Kasumi-1 (cell line): Measurements from ENCODE around the gene ABHD12.

Experiments
- DNase-seq, 2 experiments: peaks; one replicate each; lab custom pipeline; 2025; lab: John Stamatoyannopoulos, UW

ABHD12 gene

GRCh38 chr20:25257130-25257529 lies 133.5 kb downstream of the ABHD12 start:
- no peak for DNase-seq

GRCh38 chr20:25256226-25256859 lies 134.3 kb downstream of the ABHD12 start:
- DNase-seq: no peak

GRCh38 chr20:25254986-25255680 lies 135.5 kb downstream of the ABHD12 start:
- DNase-seq: no peak

- DNase-seq: no peak
These were observed 136.1 kb downstream of the ABHD12 start for GRCh38 chr20:25254571-25254970.

GRCh38 chr20:25253606-25254275 lies 136.9 kb downstream of the ABHD12 start:
- peak; percentile 28 to 44 for DNase-seq

- DNase-seq: no peak
These were observed 137.8 kb downstream of the ABHD12 start for GRCh38 chr20:25252686-25253421.

- DNase-seq: no peak
These were observed 138.4 kb downstream of the ABHD12 start for GRCh38 chr20:25252230-25252651.

GRCh38 chr20:25251558-25251957 lies 139.1 kb downstream of the ABHD12 start:
- DNase-seq: no peak

- DNase-seq: no peak
These were observed 139.6 kb downstream of the ABHD12 start for GRCh38 chr20:25251019-25251418.

GRCh38 chr20:25250508-25250907 lies 140.1 kb downstream of the ABHD12 start:
- no peak for DNase-seq
